GM12878 (cell line): ENCODE data around the gene SGCD. TPM values are rescaled to one million over a fixed set of nuclear protein-coding genes. Genes with fewer than 3 reads are reported as not detected.

Source experiments
- ATAC-seq: fragments of 200-7000 bp; cut with Tn5 transposase; 3 replicates; pipeline ENCODE4 v1.9.1; 2020; ENCODE audit warnings: mild to moderate bottlenecking, moderate library complexity
- BruUV-seq: library from RNA; stranded (reverse); fragments of 400-500 nt; replicated peaks from 2 replicates; lab custom pipeline; 2021; lab: Mats Ljungman, UMichigan
- CTCF ChIA-PET: fragments of 300-600 bp; sonication (Branson Sonifier 250); formaldehyde crosslinking; extraction: SDS; loops from one replicate; lab custom pipeline; 2021; ENCODE audit warnings: inconsistent platforms; lab: Yijun Ruan, JAX
- POLR2A ChIA-PET: fragments of 350-600 bp; formaldehyde crosslinking; extraction: SDS; loops from one replicate; lab custom pipeline; 2021; ENCODE audit warnings: inconsistent platforms; lab: Charles Lee
- RAD21 ChIA-PET: fragments of 300-600 bp; sonication (Branson Sonifier 250); formaldehyde crosslinking; loops from one replicate; lab custom pipeline; 2023; ENCODE audit warnings: antibody characterized with exemption; ENCODE audit not compliant: unreplicated experiment; lab: Charles Lee
- SMC1A ChIA-PET: fragments of 300-600 bp; sonication (Branson Sonifier 250); formaldehyde crosslinking; loops from one replicate; lab custom pipeline; 2023; ENCODE audit not compliant: unreplicated experiment, uncharacterized antibody; lab: Charles Lee
- DNase-seq: peaks from one replicate; pipeline ENCODE4 v3.0.0-alpha.2; 2011; ENCODE audit warnings: low read depth, low spot score
- FAIRE-seq: peaks from 3 replicates; lab custom pipeline; 2011; peaks lifted over from hg19 to GRCh38; lab: Jason Lieb, UNC
- H2AFZ ChIP-seq: 2 replicates; pipeline ENCODE4 v1.6.0; 2011; ENCODE audit warnings: low read depth, low read length, control low read depth; ENCODE audit not compliant: control insufficient read depth
- H3K27ac ChIP-seq: 2 replicates; pipeline ENCODE4 v1.5.1; 2011; ENCODE audit warnings: control low read depth; ENCODE audit not compliant: control insufficient read depth, insufficient read depth
- H3K27me3 ChIP-seq, 2 experiments: replicated peaks in 1 of 2; 2 replicates each; pipeline versions ENCODE4 v1.6.0 to v1.6.1; 2011; ENCODE audit warnings: low read length in 1 of 2; ENCODE audit not compliant: control insufficient read depth in 2 of 2, insufficient read depth in 2 of 2
- H3K36me3 ChIP-seq, 2 experiments: 2 replicates each; pipeline ENCODE4 v1.5.1; 2011; ENCODE audit warnings: low read length in 1 of 2; ENCODE audit not compliant: control insufficient read depth in 2 of 2, insufficient read depth in 2 of 2
- H3K4me1 ChIP-seq: 2 replicates; pipeline ENCODE4 v1.6.1; 2011; ENCODE audit warnings: mild to moderate bottlenecking, low read length, moderate library complexity, mixed read lengths; ENCODE audit not compliant: control insufficient read depth, insufficient read depth
- H3K4me2 ChIP-seq: 2 replicates; pipeline ENCODE4 v1.6.0; 2011; ENCODE audit warnings: control low read depth; ENCODE audit not compliant: control insufficient read depth, insufficient read depth
- H3K4me3 ChIP-seq: fragments of 200-600 bp; sonication (generic); 2 replicates; pipeline ENCODE4 v1.5.1; 2016
- H3K79me2 ChIP-seq: 2 replicates; pipeline ENCODE4 v1.6.0; 2011; ENCODE audit warnings: low read length; ENCODE audit not compliant: control insufficient read depth, insufficient read depth
- H3K9ac ChIP-seq: 2 replicates; pipeline ENCODE4 v1.8.0; 2011; ENCODE audit warnings: low read length, control low read depth, mixed read lengths; ENCODE audit not compliant: control insufficient read depth, insufficient read depth
- H3K9me3 ChIP-seq: replicated peaks from 3 replicates; pipeline ENCODE4 v1.5.1; 2011; ENCODE audit warnings: mild to moderate bottlenecking, low read length; ENCODE audit not compliant: control insufficient read depth, insufficient read depth
- H4K20me1 ChIP-seq: 2 replicates; pipeline ENCODE4 v1.6.0; 2011; ENCODE audit not compliant: control insufficient read depth, insufficient read depth
- CBFB ChIP-seq: IDR thresholded peaks from 2 replicates; pipeline ENCODE4 v1.6.1; 2016; ENCODE audit warnings: antibody characterized with exemption, low read depth
- CBX3 ChIP-seq: fragments of 200-600 bp; sonication (generic); IDR thresholded peaks from 2 replicates; pipeline ENCODE4 v1.6.1; 2016; ENCODE audit warnings: low read depth, borderline replicate concordance
- CBX5 ChIP-seq: sonication (generic); IDR thresholded peaks from 2 replicates; pipeline ENCODE4 v1.6.1; 2016; ENCODE audit warnings: low read depth, moderate library complexity, mild to moderate bottlenecking, inconsistent platforms
- FOS ChIP-seq: IDR thresholded peaks from 3 replicates; pipeline ENCODE4 v1.6.1; 2011; ENCODE audit warnings: borderline replicate concordance; ENCODE audit not compliant: insufficient read length; ENCODE audit errors: extremely low read depth
- MXI1 ChIP-seq: fragments of 150-350 bp; IDR thresholded peaks from 2 replicates; pipeline ENCODE4 v1.6.1; 2011; ENCODE audit warnings: low read depth, mild to moderate bottlenecking, inconsistent platforms, low read length, improper control_type of control experiment
- MYC ChIP-seq: IDR thresholded peaks from 2 replicates; pipeline ENCODE4 v1.6.1; 2011; ENCODE audit warnings: mild to moderate bottlenecking, low read length, moderate library complexity, inconsistent platforms; ENCODE audit not compliant: insufficient read depth, insufficient replicate concordance, insufficient read length, severe bottlenecking
- NFXL1 ChIP-seq: fragments of 450-650 bp; IDR thresholded peaks from 2 replicates; pipeline ENCODE4 v1.6.1; 2017; ENCODE audit warnings: antibody characterized with exemption, mild to moderate bottlenecking, borderline replicate concordance
- PAX5 ChIP-seq: IDR thresholded peaks from 2 replicates; pipeline ENCODE4 v1.6.1; 2011; ENCODE audit warnings: low read depth, low read length, borderline replicate concordance
- SIX5 ChIP-seq: IDR thresholded peaks from 2 replicates; pipeline ENCODE4 v1.6.1; 2011; ENCODE audit warnings: mild to moderate bottlenecking, low read depth, low read length, moderate library complexity; ENCODE audit not compliant: severe bottlenecking
- STAT1 ChIP-seq: fragments of 450-650 bp; conservative IDR thresholded peaks from 2 replicates; pipeline ENCODE4 v1.6.1; 2014; ENCODE audit warnings: antibody characterized with exemption, mild to moderate bottlenecking
- YY1 ChIP-seq: IDR thresholded peaks from 2 replicates; pipeline ENCODE4 v1.6.1; 2011; ENCODE audit warnings: low read depth, mild to moderate bottlenecking, low read length
- ZBED1 ChIP-seq: IDR thresholded peaks from 2 replicates; pipeline ENCODE4 v1.6.1; 2016; ENCODE audit warnings: borderline replicate concordance
- ZNF274 ChIP-seq: IDR thresholded peaks from one replicate; pipeline ENCODE4 v1.8.0; 2011; ENCODE audit not compliant: insufficient read length, insufficient read depth
- ZNF384 ChIP-seq: IDR thresholded peaks from 2 replicates; pipeline ENCODE4 v1.6.1; 2012; ENCODE audit warnings: low read depth, mild to moderate bottlenecking, low read length, improper control_type of control experiment, borderline replicate concordance
- ZNF622 ChIP-seq: fragments of 450-650 bp; IDR thresholded peaks from 2 replicates; pipeline ENCODE4 v1.6.1; 2017; ENCODE audit warnings: mild to moderate bottlenecking, inconsistent platforms
- in situ Hi-C: fragments of 300-500 bp; cut with MboI; formaldehyde crosslinking; loops from 9 replicates; pipeline ENCODE4 v1.14.3; 2018; ENCODE audit warnings: mixed read lengths
- intact Hi-C: fragments of 100-400 bp; cut with micrococcal nuclease; formaldehyde crosslinking; loops from one replicate; pipeline ENCODE4 v1.14.2; 2022; ENCODE audit not compliant: unreplicated experiment
- polyA plus RNA-seq, 11 experiments: library from polyadenylated mRNA; depleted of rRNA in 4 of 11; unstranded in 6 of 11; stranded (reverse) in 5 of 11; fragments of >200 nt; fragmentation: Nextera tagmentation in 4 of 11; fragmentation: Illumina TruSeq in 1 of 11; extraction: Ambion mirVana in 4 of 11; extraction: Trizol in 1 of 11; gene quantifications; 1 replicate in 1 of 11; 2 replicates in 10 of 11; pipeline versions ENCODE4 v1.2.1 to v1.2.3, GENCODE V29; 2011 to 2016; ENCODE audit warnings: inconsistent platforms in 2 of 11, missing spikeins in 2 of 11, low read depth in 1 of 11
- total RNA-seq, 4 experiments: library from RNA; depleted of rRNA in 3 of 4; stranded (reverse); fragments of >200 nt in 3 of 4; fragmentation: Illumina TruSeq in 1 of 4; extraction: Trizol in 1 of 4; gene quantifications; 2 replicates each; pipeline versions ENCODE4 v1.2.1 to v1.2.3, GENCODE V29; 2013 to 2021
- TF ChIP-seq, protein P1 (sequence below): IDR thresholded peaks from 2 replicates; pipeline ENCODE4 v1.6.1; 2012; ENCODE audit warnings: improper control_type of control experiment, low read depth, low read length; ENCODE audit not compliant: insufficient replicate concordance
- TF ChIP-seq, protein P2 (sequence below): IDR thresholded peaks from 2 replicates; pipeline ENCODE4 v1.6.1; 2012; ENCODE audit warnings: low read length, inconsistent platforms

Gene SGCD
- total and polyA plus RNA-seq, 10 of the 15 experiments (the other 5 are each of a cell fraction or from before 2014, with no cell fraction given), result 0.06 TPM; not detected in 9

DNA sequence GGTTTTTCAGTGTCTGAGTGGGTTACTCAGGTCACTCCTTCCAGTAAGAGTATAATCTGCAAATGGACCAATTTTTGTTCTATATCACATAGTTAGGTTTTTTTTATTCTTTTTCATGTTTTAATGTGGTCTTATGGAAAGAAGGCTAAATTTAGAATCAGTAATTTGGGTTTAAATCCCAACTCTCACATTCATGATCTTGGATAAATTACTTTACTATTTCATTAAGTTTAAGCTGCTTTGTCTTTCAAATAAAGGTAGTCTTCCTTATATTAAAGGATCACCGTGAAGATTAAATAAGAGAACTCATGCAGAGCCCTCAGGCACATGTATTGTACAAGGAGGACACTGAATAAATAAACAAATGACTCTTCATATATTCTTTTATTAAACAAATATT, 234.7 kb downstream of the SGCD start (continued):
- TF ChIP-seq NFXL1 (no peak), ZNF274 (no peak), ZBED1 (no peak), ZNF622 (no peak), CBX5 (no peak), CBX3 (no peak), ZNF384 (no peak)
- TF ChIP-seq, protein P1, sequence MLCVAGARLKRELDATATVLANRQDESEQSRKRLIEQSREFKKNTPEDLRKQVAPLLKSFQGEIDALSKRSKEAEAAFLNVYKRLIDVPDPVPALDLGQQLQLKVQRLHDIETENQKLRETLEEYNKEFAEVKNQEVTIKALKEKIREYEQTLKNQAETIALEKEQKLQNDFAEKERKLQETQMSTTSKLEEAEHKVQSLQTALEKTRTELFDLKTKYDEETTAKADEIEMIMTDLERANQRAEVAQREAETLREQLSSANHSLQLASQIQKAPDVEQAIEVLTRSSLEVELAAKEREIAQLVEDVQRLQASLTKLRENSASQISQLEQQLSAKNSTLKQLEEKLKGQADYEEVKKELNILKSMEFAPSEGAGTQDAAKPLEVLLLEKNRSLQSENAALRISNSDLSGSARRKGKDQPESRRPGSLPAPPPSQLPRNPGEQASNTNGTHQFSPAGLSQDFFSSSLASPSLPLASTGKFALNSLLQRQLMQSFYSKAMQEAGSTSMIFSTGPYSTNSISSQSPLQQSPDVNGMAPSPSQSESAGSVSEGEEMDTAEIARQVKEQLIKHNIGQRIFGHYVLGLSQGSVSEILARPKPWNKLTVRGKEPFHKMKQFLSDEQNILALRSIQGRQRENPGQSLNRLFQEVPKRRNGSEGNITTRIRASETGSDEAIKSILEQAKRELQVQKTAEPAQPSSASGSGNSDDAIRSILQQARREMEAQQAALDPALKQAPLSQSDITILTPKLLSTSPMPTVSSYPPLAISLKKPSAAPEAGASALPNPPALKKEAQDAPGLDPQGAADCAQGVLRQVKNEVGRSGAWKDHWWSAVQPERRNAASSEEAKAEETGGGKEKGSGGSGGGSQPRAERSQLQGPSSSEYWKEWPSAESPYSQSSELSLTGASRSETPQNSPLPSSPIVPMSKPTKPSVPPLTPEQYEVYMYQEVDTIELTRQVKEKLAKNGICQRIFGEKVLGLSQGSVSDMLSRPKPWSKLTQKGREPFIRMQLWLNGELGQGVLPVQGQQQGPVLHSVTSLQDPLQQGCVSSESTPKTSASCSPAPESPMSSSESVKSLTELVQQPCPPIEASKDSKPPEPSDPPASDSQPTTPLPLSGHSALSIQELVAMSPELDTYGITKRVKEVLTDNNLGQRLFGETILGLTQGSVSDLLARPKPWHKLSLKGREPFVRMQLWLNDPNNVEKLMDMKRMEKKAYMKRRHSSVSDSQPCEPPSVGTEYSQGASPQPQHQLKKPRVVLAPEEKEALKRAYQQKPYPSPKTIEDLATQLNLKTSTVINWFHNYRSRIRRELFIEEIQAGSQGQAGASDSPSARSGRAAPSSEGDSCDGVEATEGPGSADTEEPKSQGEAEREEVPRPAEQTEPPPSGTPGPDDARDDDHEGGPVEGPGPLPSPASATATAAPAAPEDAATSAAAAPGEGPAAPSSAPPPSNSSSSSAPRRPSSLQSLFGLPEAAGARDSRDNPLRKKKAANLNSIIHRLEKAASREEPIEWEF, result no peak
- TF ChIP-seq, all 136 proteins: peak for 0

DNA sequence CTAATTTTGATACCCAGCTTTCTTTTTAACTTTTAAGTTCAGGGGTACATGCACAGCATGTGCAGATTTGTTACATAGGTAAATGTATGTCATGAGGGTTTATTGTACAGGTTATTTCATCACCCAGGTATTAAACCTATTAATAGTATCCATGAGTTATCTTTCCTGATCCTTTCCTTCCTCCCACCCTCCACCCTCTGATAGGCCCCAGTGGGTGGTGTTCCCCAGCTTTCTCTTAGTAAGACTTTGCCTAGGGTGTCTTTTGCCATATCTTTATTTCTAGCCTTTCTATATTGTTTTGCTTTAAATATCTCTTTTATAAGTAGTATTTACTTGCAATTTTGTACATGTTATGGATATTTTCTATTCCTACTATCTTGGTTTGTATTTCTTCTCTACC, 243.7 kb downstream of the SGCD start:
- POLR2A ChIA-PET, result no interaction called here
- intact Hi-C loops (no loop called here), in situ Hi-C loops (no loop called here)
- Histone ChIP-seq H3K9me3 (no peaks in the 10 kb centered on the region), H3K36me3 (no peaks in the 10 kb centered on the region), H3K4me2 (no peak overlapping the region), H2AFZ (no peak overlapping the region), H3K9ac (no peak overlapping the region), H3K27me3 (no peaks in the 10 kb centered on the region), H3K4me1 (no peaks in the 10 kb centered on the region), H3K27ac (no peak overlapping the region), H3K79me2 (no peaks in the 10 kb centered on the region), H3K4me3 (no peak overlapping the region), H4K20me1 (no peaks in the 10 kb centered on the region; the same call in 1 of the 2 replicates)
- no peak for ATAC-seq
- no TSS peak for BruUV-seq
- no peak for TF ChIP-seq CBFB
- no peak for TF ChIP-seq STAT1
- no peak for TF ChIP-seq SIX5
- no peak for TF ChIP-seq PAX5
- no peak for TF ChIP-seq MXI1
- no peak for TF ChIP-seq FOS
- TF ChIP-seq, protein P2, sequence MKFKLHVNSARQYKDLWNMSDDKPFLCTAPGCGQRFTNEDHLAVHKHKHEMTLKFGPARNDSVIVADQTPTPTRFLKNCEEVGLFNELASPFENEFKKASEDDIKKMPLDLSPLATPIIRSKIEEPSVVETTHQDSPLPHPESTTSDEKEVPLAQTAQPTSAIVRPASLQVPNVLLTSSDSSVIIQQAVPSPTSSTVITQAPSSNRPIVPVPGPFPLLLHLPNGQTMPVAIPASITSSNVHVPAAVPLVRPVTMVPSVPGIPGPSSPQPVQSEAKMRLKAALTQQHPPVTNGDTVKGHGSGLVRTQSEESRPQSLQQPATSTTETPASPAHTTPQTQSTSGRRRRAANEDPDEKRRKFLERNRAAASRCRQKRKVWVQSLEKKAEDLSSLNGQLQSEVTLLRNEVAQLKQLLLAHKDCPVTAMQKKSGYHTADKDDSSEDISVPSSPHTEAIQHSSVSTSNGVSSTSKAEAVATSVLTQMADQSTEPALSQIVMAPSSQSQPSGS, result no peak
- no peak for TF ChIP-seq MYC
- TF ChIP-seq YY1, result no peak
- SMC1A ChIA-PET, result interaction anchor here (1.4 kb wide), 1 partner anchor 60 kb away, joined by 3 read pairs; no protein-coding TSS in a partner anchor
- FAIRE-seq, result no peak
- RAD21 ChIA-PET, result no interaction called here
- CTCF ChIA-PET, result interaction anchor here (1.5 kb wide), 1 partner anchor 17 kb away, joined by 3 read pairs; no protein-coding TSS in a partner anchor
- no peak for DNase-seq
